WTC11 (cell line): ENCODE measurements around the gene ARL15. TPM values are rescaled to one million over a fixed set of nuclear protein-coding genes. Genes with fewer than 3 reads are reported as not detected.

Source experiments
- ATAC-seq: fragments of 200-7000 bp; cut with Tn5 transposase; 2 replicates; pipeline ENCODE4 v1.10.0; 2021; ENCODE audit warnings: mild to moderate bottlenecking, moderate library complexity
- CTCF ChIA-PET: fragments of 300-600 bp; sonication (Branson Sonifier 250); formaldehyde crosslinking; loops from one replicate; lab custom pipeline; 2021; ENCODE audit warnings: antibody characterized with exemption; lab: Charles Lee
- POLR2A ChIA-PET: fragments of 350-600 bp; sonication (Branson Sonifier 250); formaldehyde crosslinking; loops from one replicate; lab custom pipeline; 2021; ENCODE audit warnings: antibody characterized with exemption; lab: Charles Lee
- DNase-seq: peaks from one replicate; pipeline ENCODE4 v3.0.0; 2021; ENCODE audit warnings: low spot score
- H3K27ac Mint-ChIP-seq: 2 replicates; pipeline ENCODE4 v1.8.0; 2021; ENCODE audit warnings: mixed read lengths
- H3K27me3 Mint-ChIP-seq: 2 replicates; pipeline ENCODE4 v1.8.0; 2021; ENCODE audit warnings: low read depth, mild to moderate bottlenecking, moderate library complexity, mixed read lengths
- H3K36me3 Mint-ChIP-seq: 2 replicates; pipeline ENCODE4 v1.8.0; 2021; ENCODE audit warnings: mixed read lengths
- H3K4me1 Mint-ChIP-seq: 2 replicates; pipeline ENCODE4 v1.8.0; 2022; ENCODE audit warnings: mixed read lengths
- H3K4me3 Mint-ChIP-seq: 2 replicates; pipeline ENCODE4 v1.8.0; 2021; ENCODE audit warnings: mild to moderate bottlenecking, moderate library complexity, mixed read lengths
- H3K9me3 Mint-ChIP-seq: 2 replicates; pipeline ENCODE4 v1.8.0; 2021; ENCODE audit warnings: mixed read lengths
- ATF1 ChIP-seq: sonication (generic); formaldehyde crosslinking; IDR thresholded peaks from 2 replicates; pipeline ENCODE4 v1.8.1; 2023; ENCODE audit warnings: mild to moderate bottlenecking, moderate library complexity, missing genetic modification reagents
- CBFB ChIP-seq: sonication (generic); formaldehyde crosslinking; IDR thresholded peaks from 2 replicates; pipeline ENCODE4 v1.8.1; 2022; ENCODE audit warnings: mild to moderate bottlenecking, low read depth, missing genetic modification reagents
- FOXJ3 ChIP-seq: sonication (generic); formaldehyde crosslinking; IDR thresholded peaks from 2 replicates; pipeline ENCODE4 v1.9.0; 2021; ENCODE audit warnings: missing genetic modification reagents, mild to moderate bottlenecking, borderline replicate concordance
- FOXK1 ChIP-seq: sonication (generic); formaldehyde crosslinking; IDR thresholded peaks from 2 replicates; pipeline ENCODE4 v1.8.0; 2022; ENCODE audit warnings: mild to moderate bottlenecking, moderate library complexity, missing genetic modification reagents
- GTF2I ChIP-seq: fragments of 250-450 bp; sonication (Bioruptor Pico); conservative IDR thresholded peaks from 2 replicates; pipeline ENCODE4 v1.4.0; 2021; ENCODE audit warnings: mild to moderate bottlenecking
- IRF2 ChIP-seq: sonication (generic); formaldehyde crosslinking; IDR thresholded peaks from 2 replicates; pipeline ENCODE4 v1.8.0; 2022; ENCODE audit warnings: low read depth, missing genetic modification reagents, borderline replicate concordance
- MXD4 ChIP-seq: fragments of 250-450 bp; sonication (Bioruptor Pico); IDR thresholded peaks from 2 replicates; pipeline ENCODE4 v1.8.0; 2021; ENCODE audit warnings: mild to moderate bottlenecking, moderate library complexity, borderline replicate concordance
- MYBL2 ChIP-seq: sonication (generic); formaldehyde crosslinking; IDR thresholded peaks from 2 replicates; pipeline ENCODE4 v1.8.1; 2023; ENCODE audit warnings: mild to moderate bottlenecking, moderate library complexity, missing genetic modification reagents
- SP1 ChIP-seq: sonication (generic); formaldehyde crosslinking; conservative IDR thresholded peaks from 2 replicates; pipeline ENCODE4 v1.8.1; 2022; ENCODE audit warnings: missing genetic modification reagents
- ZNF396 ChIP-seq: fragments of 250-450 bp; sonication (Bioruptor Pico); IDR thresholded peaks from 2 replicates; pipeline ENCODE4 v1.8.0; 2021; ENCODE audit warnings: mild to moderate bottlenecking, moderate library complexity, borderline replicate concordance
- total RNA-seq: library from RNA; stranded (reverse); gene quantifications from 3 replicates; pipeline ENCODE4 v1.2.3, GENCODE V29; 2021
- TF ChIP-seq, protein P1 (sequence below): sonication (generic); formaldehyde crosslinking; IDR thresholded peaks from 2 replicates; pipeline ENCODE4 v1.8.1; 2023; ENCODE audit warnings: mild to moderate bottlenecking, missing genetic modification reagents
- TF ChIP-seq, protein P2 (sequence below): sonication (generic); formaldehyde crosslinking; IDR thresholded peaks from 2 replicates; pipeline ENCODE4 v1.8.0; 2022; ENCODE audit warnings: mild to moderate bottlenecking, missing genetic modification reagents
- TF ChIP-seq, protein P3 (sequence below): sonication (generic); formaldehyde crosslinking; IDR thresholded peaks from 2 replicates; pipeline ENCODE4 v1.8.1; 2023; ENCODE audit warnings: mild to moderate bottlenecking, missing genetic modification reagents, moderate library complexity
- TF ChIP-seq, protein P4 (sequence below): fragments of 250-450 bp; sonication (Bioruptor Pico); IDR thresholded peaks from 2 replicates; pipeline ENCODE4 v1.9.0; 2021; ENCODE audit warnings: mild to moderate bottlenecking
- TF ChIP-seq, protein P5 (sequence below): sonication (generic); formaldehyde crosslinking; IDR thresholded peaks from 2 replicates; pipeline ENCODE4 v1.8.1; 2023; ENCODE audit warnings: mild to moderate bottlenecking, missing genetic modification reagents, moderate library complexity
- TF ChIP-seq, protein P6 (sequence below): fragments of 250-450 bp; sonication (Bioruptor Pico); IDR thresholded peaks from 2 replicates; pipeline ENCODE4 v1.9.0; 2021; ENCODE audit warnings: moderate library complexity, mild to moderate bottlenecking, inconsistent platforms, borderline replicate concordance
- TF ChIP-seq, protein P7 (sequence below): sonication (generic); formaldehyde crosslinking; IDR thresholded peaks from 2 replicates; pipeline ENCODE4 v1.8.1; 2022; ENCODE audit warnings: mild to moderate bottlenecking, missing genetic modification reagents, moderate library complexity, borderline replicate concordance

The ARL15 gene
- total RNA-seq, 1 experiment from 2014 or later = 20.1 TPM

DNA sequence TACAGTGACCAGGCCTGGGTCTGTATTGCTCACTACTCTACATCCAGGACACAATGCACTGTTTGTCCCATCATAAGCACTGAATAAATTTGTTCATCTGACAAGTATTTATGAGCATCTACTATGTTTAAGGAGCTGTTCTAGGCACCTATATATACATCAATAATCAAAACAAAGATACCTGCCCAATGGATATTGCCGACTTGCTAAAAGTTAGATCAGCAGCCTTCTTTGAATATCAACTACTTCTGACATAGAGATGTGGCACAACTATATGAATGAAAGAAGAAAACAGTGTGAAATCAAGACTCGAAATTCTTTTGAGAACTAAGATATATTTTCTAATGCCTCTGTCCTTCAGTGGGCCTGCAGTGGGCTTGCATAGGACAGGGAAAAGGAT lies 215.7 kb downstream of the ARL15 start (continued):
- TF ChIP-seq, protein P1, sequence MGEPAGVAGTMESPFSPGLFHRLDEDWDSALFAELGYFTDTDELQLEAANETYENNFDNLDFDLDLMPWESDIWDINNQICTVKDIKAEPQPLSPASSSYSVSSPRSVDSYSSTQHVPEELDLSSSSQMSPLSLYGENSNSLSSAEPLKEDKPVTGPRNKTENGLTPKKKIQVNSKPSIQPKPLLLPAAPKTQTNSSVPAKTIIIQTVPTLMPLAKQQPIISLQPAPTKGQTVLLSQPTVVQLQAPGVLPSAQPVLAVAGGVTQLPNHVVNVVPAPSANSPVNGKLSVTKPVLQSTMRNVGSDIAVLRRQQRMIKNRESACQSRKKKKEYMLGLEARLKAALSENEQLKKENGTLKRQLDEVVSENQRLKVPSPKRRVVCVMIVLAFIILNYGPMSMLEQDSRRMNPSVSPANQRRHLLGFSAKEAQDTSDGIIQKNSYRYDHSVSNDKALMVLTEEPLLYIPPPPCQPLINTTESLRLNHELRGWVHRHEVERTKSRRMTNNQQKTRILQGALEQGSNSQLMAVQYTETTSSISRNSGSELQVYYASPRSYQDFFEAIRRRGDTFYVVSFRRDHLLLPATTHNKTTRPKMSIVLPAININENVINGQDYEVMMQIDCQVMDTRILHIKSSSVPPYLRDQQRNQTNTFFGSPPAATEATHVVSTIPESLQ (CRISPR knock-in tag) = no peak
- TF ChIP-seq, protein P2, sequence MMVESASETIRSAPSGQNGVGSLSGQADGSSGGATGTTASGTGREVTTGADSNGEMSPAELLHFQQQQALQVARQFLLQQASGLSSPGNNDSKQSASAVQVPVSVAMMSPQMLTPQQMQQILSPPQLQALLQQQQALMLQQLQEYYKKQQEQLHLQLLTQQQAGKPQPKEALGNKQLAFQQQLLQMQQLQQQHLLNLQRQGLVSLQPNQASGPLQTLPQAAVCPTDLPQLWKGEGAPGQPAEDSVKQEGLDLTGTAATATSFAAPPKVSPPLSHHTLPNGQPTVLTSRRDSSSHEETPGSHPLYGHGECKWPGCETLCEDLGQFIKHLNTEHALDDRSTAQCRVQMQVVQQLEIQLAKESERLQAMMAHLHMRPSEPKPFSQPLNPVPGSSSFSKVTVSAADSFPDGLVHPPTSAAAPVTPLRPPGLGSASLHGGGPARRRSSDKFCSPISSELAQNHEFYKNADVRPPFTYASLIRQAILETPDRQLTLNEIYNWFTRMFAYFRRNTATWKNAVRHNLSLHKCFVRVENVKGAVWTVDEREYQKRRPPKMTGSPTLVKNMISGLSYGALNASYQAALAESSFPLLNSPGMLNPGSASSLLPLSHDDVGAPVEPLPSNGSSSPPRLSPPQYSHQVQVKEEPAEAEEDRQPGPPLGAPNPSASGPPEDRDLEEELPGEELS (CRISPR knock-in tag) = no peak
- TF ChIP-seq, protein P3, sequence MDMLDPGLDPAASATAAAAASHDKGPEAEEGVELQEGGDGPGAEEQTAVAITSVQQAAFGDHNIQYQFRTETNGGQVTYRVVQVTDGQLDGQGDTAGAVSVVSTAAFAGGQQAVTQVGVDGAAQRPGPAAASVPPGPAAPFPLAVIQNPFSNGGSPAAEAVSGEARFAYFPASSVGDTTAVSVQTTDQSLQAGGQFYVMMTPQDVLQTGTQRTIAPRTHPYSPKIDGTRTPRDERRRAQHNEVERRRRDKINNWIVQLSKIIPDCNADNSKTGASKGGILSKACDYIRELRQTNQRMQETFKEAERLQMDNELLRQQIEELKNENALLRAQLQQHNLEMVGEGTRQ (CRISPR knock-in tag) = no peak
- TF ChIP-seq ATF1 (CRISPR knock-in tag) (no peak), CBFB (CRISPR knock-in tag) (no peak), MYBL2 (CRISPR knock-in tag) (no peak), FOXK1 (CRISPR knock-in tag) (no peak), ZNF396 (no peak)
- TF ChIP-seq, protein P4, sequence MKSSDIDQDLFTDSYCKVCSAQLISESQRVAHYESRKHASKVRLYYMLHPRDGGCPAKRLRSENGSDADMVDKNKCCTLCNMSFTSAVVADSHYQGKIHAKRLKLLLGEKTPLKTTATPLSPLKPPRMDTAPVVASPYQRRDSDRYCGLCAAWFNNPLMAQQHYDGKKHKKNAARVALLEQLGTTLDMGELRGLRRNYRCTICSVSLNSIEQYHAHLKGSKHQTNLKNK (CRISPR knock-in tag) = no peak
- TF ChIP-seq, protein P5, sequence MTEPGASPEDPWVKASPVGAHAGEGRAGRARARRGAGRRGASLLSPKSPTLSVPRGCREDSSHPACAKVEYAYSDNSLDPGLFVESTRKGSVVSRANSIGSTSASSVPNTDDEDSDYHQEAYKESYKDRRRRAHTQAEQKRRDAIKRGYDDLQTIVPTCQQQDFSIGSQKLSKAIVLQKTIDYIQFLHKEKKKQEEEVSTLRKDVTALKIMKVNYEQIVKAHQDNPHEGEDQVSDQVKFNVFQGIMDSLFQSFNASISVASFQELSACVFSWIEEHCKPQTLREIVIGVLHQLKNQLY (CRISPR knock-in tag) = no peak

DNA sequence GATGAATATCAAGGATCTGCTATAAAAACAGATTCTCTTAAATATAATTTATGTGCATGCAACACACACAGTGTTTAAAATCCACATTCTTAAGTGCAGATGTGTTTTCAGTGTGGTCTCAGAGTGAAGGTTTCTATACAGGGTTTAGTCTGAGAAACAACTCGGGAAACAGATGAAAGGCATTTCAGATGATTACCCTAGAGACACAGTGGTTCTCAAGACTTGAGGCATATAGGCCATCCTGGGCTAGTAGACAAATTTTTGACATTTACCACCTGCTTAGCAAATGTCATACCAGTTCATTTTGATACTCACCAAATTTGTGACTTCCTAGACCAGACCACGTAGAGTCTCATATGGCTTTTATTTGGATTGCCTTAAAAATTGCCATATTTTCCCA lies 216.5 kb downstream of the ARL15 start:
- H3K27me3 Mint-ChIP-seq = no peaks in the 10 kb centered on the region
- TF ChIP-seq, protein P6, sequence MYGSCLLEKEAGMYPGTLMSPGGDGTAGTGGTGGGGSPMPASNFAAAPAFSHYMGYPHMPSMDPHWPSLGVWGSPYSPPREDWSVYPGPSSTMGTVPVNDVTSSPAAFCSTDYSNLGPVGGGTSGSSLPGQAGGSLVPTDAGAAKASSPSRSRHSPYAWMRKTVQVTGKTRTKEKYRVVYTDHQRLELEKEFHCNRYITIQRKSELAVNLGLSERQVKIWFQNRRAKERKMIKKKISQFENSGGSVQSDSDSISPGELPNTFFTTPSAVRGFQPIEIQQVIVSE (CRISPR knock-in tag) = no peak
- TF ChIP-seq, protein P7, sequence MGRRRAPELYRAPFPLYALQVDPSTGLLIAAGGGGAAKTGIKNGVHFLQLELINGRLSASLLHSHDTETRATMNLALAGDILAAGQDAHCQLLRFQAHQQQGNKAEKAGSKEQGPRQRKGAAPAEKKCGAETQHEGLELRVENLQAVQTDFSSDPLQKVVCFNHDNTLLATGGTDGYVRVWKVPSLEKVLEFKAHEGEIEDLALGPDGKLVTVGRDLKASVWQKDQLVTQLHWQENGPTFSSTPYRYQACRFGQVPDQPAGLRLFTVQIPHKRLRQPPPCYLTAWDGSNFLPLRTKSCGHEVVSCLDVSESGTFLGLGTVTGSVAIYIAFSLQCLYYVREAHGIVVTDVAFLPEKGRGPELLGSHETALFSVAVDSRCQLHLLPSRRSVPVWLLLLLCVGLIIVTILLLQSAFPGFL = no peak
- TF ChIP-seq, protein P1 (CRISPR knock-in tag) = no peak
- no peak for TF ChIP-seq SP1 (CRISPR knock-in tag)
- no peak for TF ChIP-seq GTF2I (CRISPR knock-in tag)
- TF ChIP-seq MXD4 (CRISPR knock-in tag) = no peak
- no peak for TF ChIP-seq IRF2 (CRISPR knock-in tag)
- TF ChIP-seq FOXJ3 (CRISPR knock-in tag) = no peak
- TF ChIP-seq, all 79 proteins: peak for 0
- POLR2A ChIA-PET = no interaction called here
- CTCF ChIA-PET = no interaction called here
- Mint-ChIP-seq H3K27ac (no peak overlapping the region), H3K9me3 (no peaks in the 10 kb centered on the region), H3K4me1 (peaks cover 46% of the 10 kb centered on the region), H3K36me3 (no peaks in the 10 kb centered on the region), H3K4me3 (no peak overlapping the region)
- ATAC-seq = no peak
- no peak for DNase-seq
